GM12874 (cell line): ENCODE results near the gene RAB39B.

Experiments
- TF ChIP-seq, protein P1 (sequence below): IDR thresholded peaks from 2 replicates; pipeline ENCODE4 v1.5.1; 2011; ENCODE audit warnings: low read depth, mild to moderate bottlenecking, control low read depth, low read length, moderate library complexity; ENCODE audit not compliant: insufficient read depth

RAB39B gene

DNA sequence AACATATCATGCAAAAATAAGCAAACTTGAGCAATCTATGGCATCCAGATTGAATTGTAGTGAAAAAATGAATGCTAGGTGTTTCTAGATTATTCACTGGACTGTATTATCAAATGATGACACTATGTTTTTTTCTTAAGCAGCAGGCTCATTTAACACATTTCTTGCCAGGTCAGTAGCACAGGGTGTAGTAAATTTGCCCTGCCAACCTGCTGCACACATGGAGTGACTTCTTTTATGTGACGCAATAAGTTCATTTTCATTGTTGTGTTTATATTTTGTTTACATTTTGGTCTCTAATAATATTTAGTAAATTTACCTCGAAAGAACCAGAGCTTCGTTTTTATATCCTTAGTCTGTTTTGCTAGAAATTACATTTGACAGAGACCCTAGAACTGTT is 38.5 kb downstream of the RAB39B start:
- TF ChIP-seq, protein P1, sequence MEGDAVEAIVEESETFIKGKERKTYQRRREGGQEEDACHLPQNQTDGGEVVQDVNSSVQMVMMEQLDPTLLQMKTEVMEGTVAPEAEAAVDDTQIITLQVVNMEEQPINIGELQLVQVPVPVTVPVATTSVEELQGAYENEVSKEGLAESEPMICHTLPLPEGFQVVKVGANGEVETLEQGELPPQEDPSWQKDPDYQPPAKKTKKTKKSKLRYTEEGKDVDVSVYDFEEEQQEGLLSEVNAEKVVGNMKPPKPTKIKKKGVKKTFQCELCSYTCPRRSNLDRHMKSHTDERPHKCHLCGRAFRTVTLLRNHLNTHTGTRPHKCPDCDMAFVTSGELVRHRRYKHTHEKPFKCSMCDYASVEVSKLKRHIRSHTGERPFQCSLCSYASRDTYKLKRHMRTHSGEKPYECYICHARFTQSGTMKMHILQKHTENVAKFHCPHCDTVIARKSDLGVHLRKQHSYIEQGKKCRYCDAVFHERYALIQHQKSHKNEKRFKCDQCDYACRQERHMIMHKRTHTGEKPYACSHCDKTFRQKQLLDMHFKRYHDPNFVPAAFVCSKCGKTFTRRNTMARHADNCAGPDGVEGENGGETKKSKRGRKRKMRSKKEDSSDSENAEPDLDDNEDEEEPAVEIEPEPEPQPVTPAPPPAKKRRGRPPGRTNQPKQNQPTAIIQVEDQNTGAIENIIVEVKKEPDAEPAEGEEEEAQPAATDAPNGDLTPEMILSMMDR, result no peak

- TF ChIP-seq, protein P1, result no peak
These were observed 42.9 kb downstream of the RAB39B start for GRCh38 chrX:155221351-155221750.

- TF ChIP-seq, protein P1, result no peak
These were observed 45.5 kb downstream of the RAB39B start for GRCh38 chrX:155218777-155219176.

DNA sequence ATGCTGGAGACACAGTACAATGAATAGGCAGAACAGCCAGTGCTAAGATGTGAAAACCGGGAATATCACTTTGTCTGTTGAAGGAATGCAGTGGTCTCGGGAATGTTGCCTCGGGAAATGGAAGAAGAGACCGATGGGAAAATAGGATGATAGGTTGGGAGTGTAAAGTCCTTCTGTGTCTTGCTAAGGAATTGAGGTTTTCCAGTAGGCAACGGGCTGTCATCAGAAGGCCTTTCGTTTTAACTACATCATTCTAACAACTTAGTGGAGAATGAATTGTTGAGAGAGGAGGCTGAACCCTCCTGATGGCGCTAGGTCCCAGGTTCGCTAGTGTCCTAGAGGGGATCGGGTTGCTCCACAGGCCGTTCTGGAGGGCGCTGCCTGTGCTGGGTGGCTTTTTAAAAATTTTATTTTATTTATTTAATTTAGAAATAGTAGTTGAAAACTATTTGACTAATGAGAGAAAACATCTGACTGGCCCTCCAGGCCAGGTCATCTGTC is 47.3 kb downstream of the RAB39B start:
- TF ChIP-seq, protein P1, result no peak

DNA sequence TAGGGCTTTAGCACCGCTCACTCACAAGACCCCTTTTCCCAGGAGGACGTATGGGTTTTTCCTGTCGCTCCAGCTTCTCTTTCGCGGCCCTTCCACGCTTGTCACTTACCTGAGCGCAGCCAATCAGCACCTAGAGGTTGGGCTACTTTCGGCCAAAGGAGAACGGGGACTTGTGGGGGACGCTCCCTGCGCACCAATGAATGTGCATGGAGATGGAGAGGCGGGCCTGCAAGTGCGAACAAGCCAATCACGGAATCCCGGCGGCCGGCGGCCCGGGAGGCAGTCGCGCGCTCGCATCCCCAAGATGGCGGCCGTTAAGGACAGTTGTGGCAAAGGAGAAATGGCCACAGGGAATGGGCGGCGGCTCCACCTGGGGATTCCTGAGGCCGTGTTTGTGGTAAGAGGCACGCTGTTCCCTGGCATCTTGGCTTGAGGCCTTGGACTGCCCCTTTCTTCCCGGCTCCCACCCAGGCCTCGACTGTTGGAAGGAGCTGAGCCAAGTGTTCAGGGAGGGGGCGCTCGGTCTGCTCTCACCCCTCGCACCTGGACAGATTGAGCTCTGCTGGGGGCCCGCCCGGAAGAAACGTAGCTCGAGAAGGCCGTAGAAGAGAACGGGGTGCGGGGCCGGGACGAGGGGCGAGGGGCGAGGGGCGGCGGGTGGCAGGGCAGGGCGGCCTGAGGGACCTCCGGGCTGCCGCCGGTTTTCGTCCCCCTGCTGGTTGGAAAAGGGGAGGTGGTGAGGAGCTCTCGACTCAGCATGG is 47.9 kb downstream of the RAB39B start, which contains the start of gene VBP1:
Gene VBP1, plus strand, starts transcription at position 282 of the 761 bp plus-strand sequence. Its CDS starts 23 bp downstream, at position 305.
- TF ChIP-seq, protein P1, result peak; percentile 44; the same call in 1 of the 2 replicates

DNA sequence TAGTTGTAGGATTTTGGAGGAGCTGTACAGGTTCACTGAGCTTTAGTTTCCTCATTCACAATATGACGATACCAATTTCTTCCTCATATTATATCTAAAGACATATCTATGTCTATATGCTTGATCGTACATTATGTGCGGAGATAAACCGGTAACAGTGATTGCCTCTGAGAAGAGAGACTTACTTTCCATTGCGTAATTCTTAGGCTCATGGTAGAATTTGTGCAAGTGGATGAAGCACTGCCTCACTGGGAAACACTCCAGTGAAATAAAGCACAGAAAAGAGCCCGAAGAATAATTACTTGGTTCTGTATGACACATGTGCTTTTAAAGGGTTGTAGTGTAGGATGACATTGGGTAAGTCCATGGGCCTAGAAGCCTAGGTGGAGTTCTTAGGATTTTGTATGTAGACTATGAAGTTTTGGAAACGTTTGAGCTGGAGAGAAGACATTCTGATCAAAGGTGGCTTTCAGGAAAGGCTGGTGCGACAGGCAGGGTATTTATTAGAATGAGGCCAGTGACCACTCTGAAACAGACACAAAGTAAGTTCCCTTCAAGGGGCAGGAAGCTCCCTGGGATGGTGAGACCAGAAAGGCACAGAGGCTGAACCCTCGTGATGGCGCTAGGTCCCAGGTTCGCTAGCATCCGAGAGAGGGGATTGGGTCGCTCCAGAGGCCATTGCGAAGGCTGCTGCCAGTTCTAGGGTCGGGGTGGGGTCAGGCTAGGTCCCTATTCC is 48.7 kb downstream of the RAB39B start:
- TF ChIP-seq, protein P1, result no peak

GRCh38 chrX:155213731-155214130 is 50.6 kb downstream of the RAB39B start:
- TF ChIP-seq, protein P1, result no peak
